HepG2 (cell line): ENCODE data around the gene KRTAP5-1. TPM values are rescaled to one million over a fixed set of nuclear protein-coding genes. Genes with fewer than 3 reads are reported as not detected.

Experiments used
- BHLHE40 ChIP-seq: IDR thresholded peaks from 2 replicates; pipeline ENCODE4 v1.6.1; 2011; ENCODE audit warnings: low read length, improper control_type of control experiment
- CHD2 ChIP-seq: IDR thresholded peaks from 2 replicates; pipeline ENCODE4 v1.6.1; 2011; ENCODE audit warnings: low read depth, low read length, improper control_type of control experiment
- ELF4 ChIP-seq: sonication (generic); formaldehyde crosslinking; IDR thresholded peaks from 2 replicates; pipeline ENCODE4 v1.5.0; 2020; ENCODE audit warnings: missing genetic modification reagents, mild to moderate bottlenecking, moderate library complexity, borderline replicate concordance
- GABPB1 ChIP-seq: IDR thresholded peaks from 2 replicates; pipeline ENCODE4 v1.6.1; 2016; ENCODE audit warnings: mild to moderate bottlenecking, missing genetic modification reagents, moderate library complexity, missing compliant biosample characterization
- HDAC6 ChIP-seq: fragments of 200-600 bp; sonication (generic); IDR thresholded peaks from 2 replicates; pipeline ENCODE4 v1.7.0; 2017; ENCODE audit warnings: mild to moderate bottlenecking, antibody characterized with exemption, low read length, low read depth
- HNRNPUL1 ChIP-seq: fragments of 200-400 bp; formaldehyde crosslinking; IDR thresholded peaks from 2 replicates; pipeline ENCODE4 v1.6.1; 2017; ENCODE audit warnings: low read depth, mild to moderate bottlenecking, low read length, moderate library complexity
- KAT2B ChIP-seq: fragments of 150-350 bp; IDR thresholded peaks from 2 replicates; pipeline ENCODE4 v1.6.1; 2014; ENCODE audit warnings: low read depth, low read length, borderline replicate concordance
- MBD4 ChIP-seq: IDR thresholded peaks from 2 replicates; pipeline ENCODE4 v1.6.1; 2012; ENCODE audit warnings: low read length, inconsistent platforms, borderline replicate concordance
- POGK ChIP-seq: sonication (generic); formaldehyde crosslinking; conservative IDR thresholded peaks from 2 replicates; pipeline ENCODE4 v1.8.0; 2022; ENCODE audit warnings: mild to moderate bottlenecking, moderate library complexity, missing genetic modification reagents
- SP1 ChIP-seq, 2 experiments: fragments of 450-650 bp in 1 of 2; sonication (generic) in 1 of 2; formaldehyde crosslinking in 1 of 2; IDR thresholded peaks; 2 replicates each; pipeline versions ENCODE4 v1.4.0 to v1.6.1; 2016 to 2020; ENCODE audit warnings: missing genetic modification reagents in 1 of 2
- TIGD3 ChIP-seq: sonication (generic); formaldehyde crosslinking; IDR thresholded peaks from 2 replicates; pipeline ENCODE4 v1.5.1; 2020; ENCODE audit warnings: mild to moderate bottlenecking, missing genetic modification reagents, borderline replicate concordance
- ZBTB25 ChIP-seq: IDR thresholded peaks from 2 replicates; pipeline ENCODE4 v1.6.1; 2018; ENCODE audit warnings: missing genetic modification reagents
- ZBTB40 ChIP-seq, 2 experiments: fragments of 450-650 bp in 1 of 2; sonication (generic) in 1 of 2; formaldehyde crosslinking in 1 of 2; IDR thresholded peaks; 2 replicates each; pipeline versions ENCODE4 v1.6.1 to v1.8.0; 2016 to 2022; ENCODE audit warnings: antibody characterized with exemption in 1 of 2, mild to moderate bottlenecking in 1 of 2, missing genetic modification reagents in 1 of 2
- ZNF605 ChIP-seq: sonication (generic); formaldehyde crosslinking; IDR thresholded peaks from 2 replicates; pipeline ENCODE4 v1.8.0; 2022; ENCODE audit warnings: mild to moderate bottlenecking, missing genetic modification reagents
- ZNF841 ChIP-seq: sonication (generic); formaldehyde crosslinking; IDR thresholded peaks from 2 replicates; pipeline ENCODE4 v1.8.1; 2023; ENCODE audit warnings: missing genetic modification reagents, borderline replicate concordance
- polyA plus RNA-seq, 8 experiments: library from polyadenylated mRNA; depleted of rRNA in 3 of 8; stranded (reverse) in 7 of 8; unstranded in 1 of 8; fragments of >200 nt; fragmentation: Illumina TruSeq in 4 of 8; extraction: Trizol in 4 of 8; gene quantifications; 2 replicates each; pipeline versions ENCODE4 v1.2.1 to v1.2.3, GENCODE V29; 2011 to 2016; ENCODE audit warnings: low read depth in 4 of 8, missing spikeins in 1 of 8, mixed read lengths in 1 of 8; ENCODE audit not compliant: insufficient read depth in 1 of 8
- total RNA-seq, 5 experiments: library from RNA; depleted of rRNA; stranded (reverse); fragments of >200 nt; fragmentation: Illumina TruSeq; extraction: Trizol; gene quantifications; 2 replicates each; pipeline ENCODE4 v1.2.3, GENCODE V29; 2016; ENCODE audit warnings: low read depth in 1 of 5

The KRTAP5-1 gene
- total and polyA plus RNA-seq, 2 of the 13 experiments (the other 11 are each of a cell fraction or from before 2014, with no cell fraction given), result not detected

DNA sequence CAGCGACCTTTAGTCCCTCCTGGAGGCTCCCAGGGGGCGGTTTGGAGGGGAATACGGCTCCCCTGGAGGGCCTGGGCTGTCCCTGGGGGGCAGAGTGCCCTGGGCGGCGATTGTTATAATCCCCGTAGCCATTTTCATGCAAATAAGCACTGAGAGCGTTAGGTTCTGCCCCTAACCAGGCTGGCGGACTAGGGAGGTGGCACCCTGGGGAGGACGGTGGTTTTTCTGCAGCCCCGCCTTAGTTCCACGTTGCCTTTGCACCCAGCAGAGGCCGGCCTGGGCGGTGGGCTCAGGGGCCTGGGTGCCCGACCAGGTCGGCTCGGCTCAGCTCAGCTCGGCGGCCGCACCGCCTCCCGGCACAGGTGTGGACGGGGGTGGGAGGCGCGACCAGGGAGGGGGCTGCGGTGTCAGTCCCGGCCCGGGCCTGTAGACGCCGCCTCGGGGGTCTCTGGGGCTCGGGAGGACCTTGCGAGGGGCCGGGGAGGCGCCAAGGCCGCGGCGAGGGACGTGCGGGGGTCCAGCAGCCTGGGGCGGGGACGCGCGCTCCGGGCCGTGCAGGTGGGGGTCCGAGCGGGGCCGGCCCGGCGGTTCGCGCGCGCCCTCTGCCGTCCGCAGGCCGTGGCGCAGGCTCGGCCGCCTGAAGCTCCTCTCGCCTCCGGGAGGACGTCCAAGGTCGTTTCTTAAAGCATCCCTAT, 10.7 kb downstream of the KRTAP5-1 start (continued):
- TF ChIP-seq MBD4 (no peak), POGK (no peak), BHLHE40 (no peak), TIGD3 (no peak), HNRNPUL1 (no peak), ZNF605 (no peak), SP1 (IDR thresholded peaks at IDR 0.05) (no peak), SP1 (CRISPR knock-in tag; IDR thresholded peaks at IDR 0.05) (no peak), CHD2 (no peak), HDAC6 (no peak), ZNF841 (CRISPR knock-in tag) (no peak), GABPB1 (CRISPR knock-in tag) (no peak; the same call in 1 of the 2 replicates), KAT2B (no peak), ZBTB40 (IDR thresholded peaks at IDR 0.05) (no peak), ZBTB40 (CRISPR knock-in tag; IDR thresholded peaks at IDR 0.05) (no peak), ELF4 (no peak), ZBTB25 (CRISPR knock-in tag) (no peak)
